Tibial nerve (tissue), 4 donors: ENCODE measurements around the gene NOL12. TPM values are rescaled to one million over a fixed set of nuclear protein-coding genes. Genes with fewer than 3 reads are reported as not detected.

Source experiments
- DNase-seq, 2 donors: peaks; one replicate each; pipeline ENCODE4 v3.0.0-alpha.2; 2019; ENCODE audit warnings: low spot score in 2 of 2
- H3K27ac ChIP-seq, 4 donors: fragments of 200-600 bp; sonication (generic) in 3 of 4; one replicate each; pipeline ENCODE4 v1.5.1; 2017 to 2019; ENCODE audit warnings: mild to moderate bottlenecking in 1 of 4
- H3K27me3 ChIP-seq, 2 donors: fragments of 200-600 bp; sonication (generic) in 1 of 2; one replicate each; pipeline versions ENCODE4 v1.5.1 to v1.6.0; 2017 to 2019
- H3K36me3 ChIP-seq, 3 donors: fragments of 200-600 bp; sonication (generic); one replicate each; pipeline ENCODE4 v1.5.1; 2018 to 2019
- H3K4me1 ChIP-seq, 4 donors: fragments of 200-600 bp; sonication (generic) in 3 of 4; one replicate each; pipeline ENCODE4 v1.5.1; 2017 to 2019
- H3K4me3 ChIP-seq, 4 donors: fragments of 200-600 bp; sonication (generic) in 3 of 4; one replicate each; pipeline ENCODE4 v1.5.1; 2017 to 2019; ENCODE audit warnings: mild to moderate bottlenecking in 1 of 4, moderate library complexity in 1 of 4
- H3K9me3 ChIP-seq, 4 donors: fragments of 200-600 bp; sonication (generic) in 3 of 4; one replicate each; pipeline ENCODE4 v1.5.1; 2017 to 2019
- EP300 ChIP-seq, 2 donors: sonication (generic); formaldehyde crosslinking; IDR thresholded peaks; one replicate each; pipeline ENCODE4 v1.6.1; 2017; ENCODE audit warnings: antibody characterized with exemption in 2 of 2, mild to moderate bottlenecking in 1 of 2
- POLR2A ChIP-seq, 2 donors: fragments of 450-650 bp; IDR thresholded peaks; one replicate each; pipeline ENCODE4 v1.6.1; 2017; ENCODE audit warnings: antibody characterized with exemption in 2 of 2, mild to moderate bottlenecking in 2 of 2, moderate library complexity in 2 of 2
- WGBS, 2 donors: methylation state at CpG; one replicate each; pipeline ENCODE4 v1.1.5; 2018; 5-methylcytosine and 5-hydroxymethylcytosine counted together
- total RNA-seq, 4 donors: library from RNA; depleted of rRNA; stranded (reverse); fragments of >200 nt; gene quantifications; one replicate each; pipeline ENCODE4 v1.1.0, GENCODE V29; 2016
- TF ChIP-seq, protein P1 (sequence below), 5 experiments: fragments of 200-600 bp in 3 of 5; fragments of 450-650 bp in 2 of 5; sonication (generic) in 3 of 5; IDR thresholded peaks; one replicate each; pipeline ENCODE4 v1.5.1; 2016 to 2019; ENCODE audit warnings: antibody characterized with exemption in 5 of 5, mild to moderate bottlenecking in 3 of 5, moderate library complexity in 2 of 5

NOL12 gene
- total RNA-seq, 4 donors from 2014 or later = 24.1 to 39.5 (median 31.2) TPM

DNA sequence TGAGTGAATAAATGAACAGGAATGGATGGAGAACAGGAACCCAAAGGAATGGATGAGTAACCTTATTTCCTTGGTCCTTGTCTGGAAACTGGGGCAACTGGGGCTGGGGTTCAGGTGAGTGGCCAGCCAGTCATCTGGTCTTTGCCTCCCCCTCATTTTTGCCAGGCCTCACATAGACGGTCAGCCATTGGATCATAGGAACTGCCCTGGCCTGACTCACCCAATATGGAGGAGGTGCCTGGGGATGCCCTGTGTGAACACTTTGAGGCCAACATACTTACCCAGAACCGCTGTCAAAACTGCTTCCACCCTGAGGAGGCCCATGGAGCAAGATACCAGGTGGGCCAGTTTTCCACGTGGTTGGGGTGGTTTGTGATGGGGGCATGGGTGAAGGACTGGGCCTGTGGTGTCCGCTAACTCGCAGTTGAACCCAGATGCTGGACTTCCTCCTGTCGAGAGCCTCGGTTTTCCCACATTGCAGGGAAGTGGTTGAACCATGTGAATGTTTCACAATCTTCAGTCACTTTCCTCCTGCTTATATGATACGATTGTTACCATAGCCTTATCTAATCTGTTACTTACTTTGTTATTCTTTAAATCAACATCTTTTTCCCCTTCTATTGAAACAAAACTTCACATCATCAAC lies 15.1 kb downstream of the NOL12 start:
- Histone ChIP-seq H3K4me3 (no peak overlapping the region), H3K27me3 (no peaks in the 10 kb centered on the region), H3K36me3 (no peaks in the 10 kb centered on the region), H3K4me1 (peaks cover 0 to 13% (median 3%) of the 10 kb centered on the region in 4 donors), H3K9me3 (no peaks in the 10 kb centered on the region), H3K27ac (no peak overlapping the region)
- no peak for DNase-seq
- WGBS, 2 donors = 72 to 73% methylated on average over 8 of the region's 8 CpGs
- TF ChIP-seq EP300 (IDR thresholded peaks at IDR 0.05) = no peak
- no peak for TF ChIP-seq POLR2A (IDR thresholded peaks at IDR 0.05)
- TF ChIP-seq, protein P1, sequence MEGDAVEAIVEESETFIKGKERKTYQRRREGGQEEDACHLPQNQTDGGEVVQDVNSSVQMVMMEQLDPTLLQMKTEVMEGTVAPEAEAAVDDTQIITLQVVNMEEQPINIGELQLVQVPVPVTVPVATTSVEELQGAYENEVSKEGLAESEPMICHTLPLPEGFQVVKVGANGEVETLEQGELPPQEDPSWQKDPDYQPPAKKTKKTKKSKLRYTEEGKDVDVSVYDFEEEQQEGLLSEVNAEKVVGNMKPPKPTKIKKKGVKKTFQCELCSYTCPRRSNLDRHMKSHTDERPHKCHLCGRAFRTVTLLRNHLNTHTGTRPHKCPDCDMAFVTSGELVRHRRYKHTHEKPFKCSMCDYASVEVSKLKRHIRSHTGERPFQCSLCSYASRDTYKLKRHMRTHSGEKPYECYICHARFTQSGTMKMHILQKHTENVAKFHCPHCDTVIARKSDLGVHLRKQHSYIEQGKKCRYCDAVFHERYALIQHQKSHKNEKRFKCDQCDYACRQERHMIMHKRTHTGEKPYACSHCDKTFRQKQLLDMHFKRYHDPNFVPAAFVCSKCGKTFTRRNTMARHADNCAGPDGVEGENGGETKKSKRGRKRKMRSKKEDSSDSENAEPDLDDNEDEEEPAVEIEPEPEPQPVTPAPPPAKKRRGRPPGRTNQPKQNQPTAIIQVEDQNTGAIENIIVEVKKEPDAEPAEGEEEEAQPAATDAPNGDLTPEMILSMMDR (IDR thresholded peaks at IDR 0.05) = no peak

DNA sequence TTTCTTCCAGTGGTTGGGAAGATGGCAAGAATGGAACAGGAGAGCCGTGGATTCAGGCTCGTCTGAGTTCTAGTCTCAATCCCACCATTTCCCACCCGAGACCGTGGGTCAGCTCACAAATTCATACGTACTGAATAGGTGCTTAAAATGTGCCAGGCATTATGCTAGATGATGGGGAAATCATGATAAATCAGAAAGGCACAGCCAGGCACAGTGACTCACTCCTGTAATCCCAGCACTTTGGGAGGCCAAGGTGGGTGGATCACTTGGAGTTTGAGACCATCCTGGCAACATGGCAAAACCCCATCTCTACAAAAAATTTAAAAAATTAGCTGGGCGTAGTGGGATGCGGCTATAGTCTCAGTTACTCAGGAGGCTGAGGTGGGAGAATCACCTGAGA lies 17.8 kb downstream of the NOL12 start:
- no peak for DNase-seq
- Histone ChIP-seq H3K27me3 (no peaks in the 10 kb centered on the region), H3K9me3 (no peaks in the 10 kb centered on the region), H3K4me1 (no peaks in the 10 kb centered on the region), H3K4me3 (no peak overlapping the region), H3K27ac (no peak overlapping the region), H3K36me3 (peaks cover 0 to 2% (median 0%) of the 10 kb centered on the region in 3 donors)
- WGBS, 2 donors = 81 to 84% methylated on average over 7 of the region's 7 CpGs
- TF ChIP-seq EP300 (IDR thresholded peaks at IDR 0.05) (no peak), POLR2A (IDR thresholded peaks at IDR 0.05) (no peak)
- TF ChIP-seq, protein P1 (IDR thresholded peaks at IDR 0.05) = no peak

DNA sequence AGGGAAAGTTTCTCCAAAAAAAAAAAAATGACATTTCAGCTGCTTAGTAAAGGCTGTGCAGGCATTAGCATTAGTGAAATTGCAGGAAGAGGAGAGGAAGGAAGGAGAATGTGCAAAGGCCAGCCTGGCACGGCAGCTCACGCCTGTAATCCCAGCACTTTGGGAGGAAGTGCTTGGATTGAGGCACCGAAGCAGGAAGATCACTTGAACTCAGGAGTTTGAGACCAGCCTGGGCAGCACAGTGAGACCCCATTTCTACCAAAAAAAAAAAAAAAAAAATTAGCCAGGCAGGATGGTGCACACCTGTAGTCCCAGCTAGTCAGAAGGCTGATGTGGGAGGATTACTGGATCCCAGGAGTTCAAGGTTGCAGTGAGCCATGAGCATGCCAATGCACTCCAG lies 18.5 kb downstream of the NOL12 start:
- Histone ChIP-seq H3K9me3 (no peaks in the 10 kb centered on the region), H3K27me3 (no peaks in the 10 kb centered on the region), H3K36me3 (peaks cover 0 to 10% (median 0%) of the 10 kb centered on the region in 3 donors), H3K4me1 (no peaks in the 10 kb centered on the region), H3K4me3 (no peak overlapping the region), H3K27ac (no peak overlapping the region)
- DNase-seq = no peak
- 76 to 90% methylated on average over 3 of the region's 3 CpGs for WGBS, 2 donors
- TF ChIP-seq POLR2A (IDR thresholded peaks at IDR 0.05) (no peak), EP300 (IDR thresholded peaks at IDR 0.05) (no peak)
- TF ChIP-seq, protein P1 (IDR thresholded peaks at IDR 0.05) = no peak

DNA sequence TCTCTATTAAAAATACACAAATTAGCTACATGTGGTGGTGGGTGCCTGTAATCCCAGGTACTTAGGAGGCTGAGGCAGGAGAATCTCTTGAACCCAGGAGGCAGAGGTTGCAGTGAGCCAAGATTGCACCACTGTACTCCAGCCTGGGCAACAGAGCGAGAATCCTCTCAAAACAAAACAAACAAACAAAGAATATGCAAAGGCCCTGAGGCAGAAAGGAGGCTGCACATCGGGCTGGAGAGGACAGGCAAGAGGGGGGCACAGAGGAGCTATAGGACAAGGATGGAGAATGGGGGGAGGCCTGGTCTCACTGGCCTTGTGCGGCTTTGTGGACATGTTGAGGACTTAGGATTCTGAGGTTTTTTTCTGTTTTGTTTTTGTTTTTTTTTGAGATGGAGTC lies 19.1 kb downstream of the NOL12 start:
- H3K9me3 ChIP-seq = no peaks in the 10 kb centered on the region
- no peak for DNase-seq
- H3K36me3 ChIP-seq = peaks cover 0 to 11% (median 0%) of the 10 kb centered on the region in 3 donors
- no peak overlapping the region for H3K4me3 ChIP-seq
- H3K27ac ChIP-seq = no peak overlapping the region
- no peaks in the 10 kb centered on the region for H3K27me3 ChIP-seq
- H3K4me1 ChIP-seq = no peaks in the 10 kb centered on the region
- TF ChIP-seq POLR2A (IDR thresholded peaks at IDR 0.05) = no peak
- TF ChIP-seq EP300 (IDR thresholded peaks at IDR 0.05) = no peak
- TF ChIP-seq, protein P1 (IDR thresholded peaks at IDR 0.05) = no peak
- 88 to 91% methylated on average over 3 of the region's 3 CpGs for WGBS, 2 donors

DNA sequence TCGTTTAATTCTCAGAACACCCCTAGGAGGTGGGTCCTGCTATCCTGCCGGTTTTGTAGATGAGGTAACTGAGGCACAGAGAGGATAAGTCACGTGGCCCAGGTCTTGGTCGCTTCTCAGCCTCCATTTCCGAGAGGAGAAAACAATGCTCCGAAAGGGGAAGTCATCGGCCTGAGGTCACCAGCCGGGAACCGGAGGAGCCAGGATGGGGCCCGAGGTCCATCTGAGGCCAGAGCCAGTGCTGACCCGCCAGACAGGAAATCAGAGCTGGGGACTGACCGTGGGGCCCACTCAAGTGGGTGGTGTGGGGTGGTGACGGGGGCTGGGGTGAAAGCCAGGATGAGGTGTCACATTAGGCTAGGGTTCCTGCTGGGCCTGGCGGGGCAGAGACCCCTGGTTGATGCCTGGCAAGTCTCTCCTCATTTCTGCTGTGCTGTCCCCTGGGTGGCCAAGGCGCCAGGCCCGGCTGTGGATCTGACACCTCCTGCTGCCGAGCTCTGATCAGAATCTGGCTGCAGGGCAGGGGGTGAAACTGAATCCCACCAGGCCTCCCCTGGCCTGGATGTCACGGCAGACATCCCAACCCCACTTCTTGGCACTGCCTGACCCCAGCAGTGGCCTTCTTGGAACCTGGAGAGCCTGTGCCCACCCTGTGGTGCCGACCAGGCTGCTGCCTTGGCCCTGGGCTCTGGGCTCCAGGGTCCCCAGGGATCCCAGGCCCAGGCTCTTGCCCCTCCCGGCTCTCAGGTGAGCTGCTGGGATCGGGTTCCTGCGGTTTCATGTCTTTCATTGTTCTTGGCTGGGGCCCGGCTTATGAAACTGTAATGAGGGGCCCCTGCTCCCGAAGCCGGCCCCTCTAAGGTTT lies 22.7 kb downstream of the NOL12 start:
- no peaks in the 10 kb centered on the region for H3K9me3 ChIP-seq

More for the DNA sequence above, 22.7 kb downstream of the NOL12 start:
- Histone ChIP-seq H3K4me1 (no peaks in the 10 kb centered on the region), H3K36me3 (peaks cover 0 to 18% (median 0%) of the 10 kb centered on the region in 3 donors), H3K4me3 (no peak overlapping the region), H3K27me3 (no peaks in the 10 kb centered on the region), H3K27ac (no peak overlapping the region)
- TF ChIP-seq, protein P1 (IDR thresholded peaks at IDR 0.05) = no peak
- no peak for TF ChIP-seq EP300 (IDR thresholded peaks at IDR 0.05)
- no peak for TF ChIP-seq POLR2A (IDR thresholded peaks at IDR 0.05)
- WGBS, 2 donors = 80 to 84% methylated on average over 18 to 21 of the region's 25 CpGs
- no peak for DNase-seq
